GM12873 (cell line): ENCODE data around the gene RABGGTA.

Experiments used
- CTCF ChIP-seq: IDR thresholded peaks from 2 replicates; pipeline ENCODE4 v1.5.1; 2012; ENCODE audit warnings: low read depth, mild to moderate bottlenecking, moderate library complexity, low read length, control low read depth; ENCODE audit not compliant: insufficient read depth; ENCODE audit errors: missing control alignments

Gene RABGGTA

DNA sequence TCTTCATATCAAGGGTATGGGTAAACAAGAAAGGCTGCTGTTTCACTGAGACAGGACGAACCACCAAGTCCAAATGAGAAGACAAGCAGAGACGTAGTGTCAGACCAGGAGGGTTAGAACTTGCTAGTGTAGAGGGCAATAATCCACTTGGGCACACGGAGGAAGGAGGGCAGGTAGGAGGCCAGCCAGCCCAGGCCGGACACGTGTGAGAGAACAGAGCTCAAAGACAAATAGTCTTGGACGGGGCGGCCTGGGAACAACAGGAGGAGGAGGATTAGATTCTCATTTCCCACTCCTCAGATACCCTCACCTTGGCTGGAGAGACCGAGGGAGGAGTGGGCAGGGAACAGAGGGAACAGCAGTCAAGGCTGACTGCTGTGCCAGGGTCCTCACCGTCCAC, 19.3 kb upstream of the RABGGTA start:
- TF ChIP-seq CTCF = no peak

- TF ChIP-seq CTCF = no peak
Measured at GRCh38 chr14:24289649-24290280, 18.4 kb upstream of the RABGGTA start.

GRCh38 chr14:24286996-24287395, 15.6 kb upstream of the RABGGTA start:
- TF ChIP-seq CTCF = no peak

DNA sequence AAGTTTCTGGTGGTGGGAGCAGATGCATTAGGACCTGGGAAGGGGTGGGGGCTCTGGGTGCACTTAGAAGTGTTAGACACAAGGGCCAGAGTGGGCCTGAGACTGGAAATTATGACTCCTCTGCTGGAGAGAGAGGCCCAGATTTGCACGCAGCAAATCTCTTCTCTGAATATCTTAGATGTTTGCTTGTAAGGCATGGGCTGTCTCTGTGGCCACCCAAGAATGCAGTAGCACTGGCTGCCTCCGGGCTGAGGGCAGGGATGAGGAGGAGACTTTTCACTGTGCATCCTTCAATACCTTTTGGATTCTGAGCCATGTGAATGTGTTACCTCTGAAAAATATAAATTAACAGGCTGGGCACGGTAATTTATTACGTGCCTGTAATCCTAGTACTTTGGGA, 14.0 kb upstream of the RABGGTA start:
- no peak for TF ChIP-seq CTCF

GRCh38 chr14:24284501-24285035, 13.2 kb upstream of the RABGGTA start:
- TF ChIP-seq CTCF = no peak

DNA sequence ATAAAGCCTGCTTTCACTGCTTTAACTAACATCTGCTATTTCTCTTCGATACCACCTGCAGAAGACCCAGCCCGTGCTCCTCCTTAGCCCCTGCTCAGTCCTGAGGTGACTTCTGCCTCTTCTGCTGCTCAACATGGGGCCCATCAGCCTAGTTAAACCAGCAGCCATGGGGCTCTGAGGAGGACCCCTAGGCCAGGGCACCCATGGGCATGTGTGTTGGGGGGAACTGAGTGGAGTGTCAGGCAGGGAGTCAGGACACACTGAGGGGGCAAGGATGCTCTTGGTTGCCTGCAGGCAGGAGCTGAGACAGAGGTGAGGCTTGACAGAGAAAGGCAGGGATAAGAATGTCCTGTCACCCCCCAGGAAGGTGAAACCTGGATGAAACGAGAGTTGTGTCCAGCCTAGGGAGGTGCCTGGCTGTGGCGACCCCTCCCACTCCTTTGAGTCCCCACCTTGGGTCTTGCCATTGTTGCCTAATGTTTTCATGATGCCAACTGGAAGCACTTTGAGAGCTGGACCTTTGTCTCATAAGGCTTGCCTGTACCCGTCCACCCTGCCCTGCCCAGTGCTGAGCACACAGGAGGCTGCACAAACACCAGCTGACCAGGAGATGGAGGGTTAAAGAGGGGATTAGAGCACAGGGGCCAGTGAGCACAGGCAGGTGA, 12.5 kb upstream of the RABGGTA start:
- TF ChIP-seq CTCF = no peak

GRCh38 chr14:24282736-24283135, 11.3 kb upstream of the RABGGTA start:
- TF ChIP-seq CTCF = no peak
